WI38 (cell line): ENCODE data around the gene STS.
"Not testable (repeated sequence)": the region's sequence is repeated elsewhere in the genome, so short reads cannot be mapped to it uniquely, and the experiment has no call there.

ENCODE experiments used
- H3K4me3 ChIP-seq: 2 replicates; pipeline ENCODE4 v1.5.1; 2011; ENCODE audit warnings: low read depth, mild to moderate bottlenecking, control low read depth, low read length
- CTCF ChIP-seq: IDR thresholded peaks from 2 replicates; pipeline ENCODE4 v1.5.1; 2012; ENCODE audit warnings: low read depth, mild to moderate bottlenecking, control low read depth, low read length

The STS gene

GRCh38 chrX:7163146-7163677 lies 15.7 kb downstream of the STS start:
- no peak overlapping the region for H3K4me3 ChIP-seq
- TF ChIP-seq CTCF: no peak

GRCh38 chrX:7164174-7164573 lies 16.7 kb downstream of the STS start:
- TF ChIP-seq CTCF: no peak
- H3K4me3 ChIP-seq: no peak overlapping the region

GRCh38 chrX:7168371-7168770 lies 20.9 kb downstream of the STS start:
- no peak for TF ChIP-seq CTCF
- H3K4me3 ChIP-seq: no peak overlapping the region

GRCh38 chrX:7169627-7170026 lies 22.1 kb downstream of the STS start:
- no peak overlapping the region for H3K4me3 ChIP-seq
- no peak for TF ChIP-seq CTCF

GRCh38 chrX:7170898-7171297 lies 23.4 kb downstream of the STS start:
- H3K4me3 ChIP-seq: no peak overlapping the region
- peak; percentile 22; the same call in 1 of the 2 replicates for TF ChIP-seq CTCF

- not testable (repeated sequence) for H3K4me3 ChIP-seq
Measured at GRCh38 chrX:7178859-7179258, 31.3 kb downstream of the STS start.

GRCh38 chrX:7179446-7179845 lies 31.9 kb downstream of the STS start:
- no peak for TF ChIP-seq CTCF
- H3K4me3 ChIP-seq: no peak overlapping the region

GRCh38 chrX:7184816-7185215 lies 37.3 kb downstream of the STS start:
- no peak for TF ChIP-seq CTCF
- H3K4me3 ChIP-seq: no peak overlapping the region
